B cell (primary cell): ENCODE measurements around the gene CTNNBL1. TPM values are rescaled to one million over a fixed set of nuclear protein-coding genes. Genes with fewer than 3 reads are reported as not detected.

Source experiments
- ATAC-seq: fragments of 200-7000 bp; cut with Tn5 transposase; one replicate; pipeline ENCODE4 v1.10.0; 2021; ENCODE audit warnings: low read depth, mild to moderate bottlenecking, moderate number of reproducible peaks, moderate library complexity
- CTCF ChIA-PET: fragments of 350-600 bp; sonication (Branson Sonifier 250); formaldehyde crosslinking; loops from one replicate; lab custom pipeline; 2021; ENCODE audit warnings: antibody characterized with exemption, inconsistent platforms; lab: Charles Lee
- POLR2A ChIA-PET: fragments of 350-600 bp; sonication (Branson Sonifier 250); formaldehyde crosslinking; loops from one replicate; lab custom pipeline; 2021; ENCODE audit warnings: antibody characterized with exemption; lab: Charles Lee
- DNase-seq: peaks from one replicate; pipeline ENCODE4 v3.0.0; 2013
- H2AFZ ChIP-seq: 2 replicates; pipeline ENCODE4 v1.6.1; 2012; ENCODE audit warnings: mild to moderate bottlenecking, low read depth, low read length; ENCODE audit not compliant: insufficient read depth, poor library complexity, severe bottlenecking
- H3K27ac ChIP-seq, 2 donors: 1 replicate in 1 of 2; 2 replicates in 1 of 2; pipeline ENCODE4 v1.5.1; 2012 to 2013; ENCODE audit warnings: low read length in 2 of 2, mild to moderate bottlenecking in 2 of 2, moderate library complexity in 1 of 2
- H3K27me3 ChIP-seq, 4 experiments: fragments of 200-600 bp in 1 of 4; sonication (generic) in 1 of 4; replicated peaks in 1 of 4; 1 replicate in 2 of 4; 2 replicates in 2 of 4; pipeline versions ENCODE4 v1.6.1 to v1.7.0; 2013 to 2016; ENCODE audit warnings: low read length in 3 of 4, mild to moderate bottlenecking in 2 of 4, mixed read lengths in 1 of 4, moderate library complexity in 1 of 4; ENCODE audit not compliant: insufficient read depth in 4 of 4, control insufficient read depth in 3 of 4; ENCODE audit errors: control extremely low read depth in 1 of 4
- H3K36me3 ChIP-seq, 2 experiments: replicated peaks in 1 of 2; 1 replicate in 1 of 2; 2 replicates in 1 of 2; pipeline versions ENCODE4 v1.6.1 to v1.7.1; 2013; ENCODE audit warnings: low read length in 1 of 2; ENCODE audit not compliant: insufficient read depth in 2 of 2, control insufficient read depth in 1 of 2; ENCODE audit errors: control extremely low read depth in 1 of 2, extremely low read depth in 1 of 2
- H3K4me1 ChIP-seq, 2 donors: fragments of 200-600 bp in 1 of 2; sonication (generic) in 1 of 2; 1 replicate in 1 of 2; 2 replicates in 1 of 2; pipeline versions ENCODE4 v1.5.1 to v1.6.1; 2013 to 2017; ENCODE audit warnings: low read length in 2 of 2; ENCODE audit not compliant: control insufficient read depth in 2 of 2, insufficient read depth in 2 of 2
- H3K4me2 ChIP-seq: replicated peaks from 2 replicates; pipeline ENCODE3; 2012; ENCODE audit warnings: mild to moderate bottlenecking, low read depth, low read length; ENCODE audit not compliant: poor library complexity, severe bottlenecking
- H3K4me3 ChIP-seq, 5 experiments: fragments of 200-600 bp in 1 of 5; sonication (generic) in 1 of 5; 1 replicate in 3 of 5; 2 replicates in 2 of 5; pipeline versions ENCODE4 v1.5.1 to v1.7.0; 2011 to 2016; ENCODE audit warnings: low read length in 4 of 5, mild to moderate bottlenecking in 4 of 5, low read depth in 2 of 5, control low read depth in 1 of 5, moderate library complexity in 1 of 5; ENCODE audit not compliant: insufficient read depth in 1 of 5; ENCODE audit errors: control extremely low read depth in 1 of 5, extremely low read depth in 1 of 5
- H3K79me2 ChIP-seq: fragments of 200-600 bp; sonication (generic); one replicate; pipeline ENCODE4 v1.6.0; 2016; ENCODE audit warnings: low read length; ENCODE audit not compliant: control insufficient read depth, insufficient read depth
- H3K9ac ChIP-seq: fragments of 200-600 bp; sonication (generic); 2 replicates; pipeline ENCODE4 v1.6.1; 2017; ENCODE audit warnings: mild to moderate bottlenecking, low read length, moderate library complexity
- H3K9me3 ChIP-seq, 3 donors: one replicate each; pipeline versions ENCODE4 v1.6.1 to v1.7.1; 2013; ENCODE audit warnings: low read length in 2 of 3; ENCODE audit not compliant: control insufficient read depth in 2 of 3, insufficient read depth in 1 of 3; ENCODE audit errors: control extremely low read depth in 1 of 3
- H4K20me1 ChIP-seq: 2 replicates; pipeline ENCODE4 v1.6.0; 2012; ENCODE audit warnings: mild to moderate bottlenecking, low read length; ENCODE audit not compliant: insufficient read depth, control insufficient read depth, poor library complexity, severe bottlenecking
- H3K27ac Mint-ChIP-seq: one replicate; pipeline ENCODE4 v1.8.0; 2021; ENCODE audit warnings: mixed read lengths
- H3K27me3 Mint-ChIP-seq: one replicate; pipeline ENCODE4 v1.8.0; 2021; ENCODE audit warnings: mixed read lengths
- H3K4me1 Mint-ChIP-seq: one replicate; pipeline ENCODE4 v1.8.0; 2021; ENCODE audit warnings: mixed read lengths
- H3K4me3 Mint-ChIP-seq: one replicate; pipeline ENCODE4 v1.8.0; 2021; ENCODE audit warnings: mixed read lengths
- H3K9me3 Mint-ChIP-seq: one replicate; pipeline ENCODE4 v1.8.0; 2022; ENCODE audit warnings: mixed read lengths; ENCODE audit not compliant: insufficient read depth
- CTCF ChIP-seq: fragments of 200-600 bp; IDR thresholded peaks from one replicate; pipeline ENCODE4 v1.8.0; 2022; ENCODE audit warnings: antibody characterized with exemption, mild to moderate bottlenecking
- EZH2 ChIP-seq: IDR thresholded peaks from 2 replicates; pipeline ENCODE4 v1.6.1; 2012; ENCODE audit warnings: borderline replicate concordance, low read depth, mild to moderate bottlenecking, moderate library complexity, low read length; ENCODE audit not compliant: insufficient read depth, poor library complexity, severe bottlenecking
- WGBS: methylation state at CpG from one replicate; pipeline ENCODE4 v1.1.5; 2013; ENCODE audit warnings: missing lambda C conversion rate; ENCODE audit not compliant: insufficient coverage; 5-methylcytosine and 5-hydroxymethylcytosine counted together
- intact Hi-C: fragments of 100-400 bp; cut with micrococcal nuclease; formaldehyde crosslinking; loops from one replicate; pipeline ENCODE4 v1.10.0; 2022
- polyA plus RNA-seq: library from polyadenylated mRNA; depleted of rRNA; stranded (reverse); fragments of >200 nt; gene quantifications from 2 replicates; pipeline ENCODE4 v1.2.3, GENCODE V29; 2012
- total RNA-seq, 2 donors: library from RNA; stranded (reverse); fragments of 120-200 nt in 1 of 2; gene quantifications; 1 replicate in 1 of 2; 2 replicates in 1 of 2; pipeline versions ENCODE4 v1.2.3 to v1.2.4, GENCODE V29; 2013 to 2022

CTNNBL1 gene
- total and polyA plus RNA-seq, 2 donors (not counting 1 experiment from before 2014, with no cell fraction given): 25.3 to 64.7 TPM

- intact Hi-C loops: no loop called here
- H3K9me3 Mint-ChIP-seq: no peaks in the 10 kb centered on the region
- TF ChIP-seq EZH2: no peak
- TF ChIP-seq CTCF: no peak
- H3K27ac Mint-ChIP-seq: no peak overlapping the region
- POLR2A ChIA-PET: no interaction called here
- H3K4me1 ChIP-seq: no peaks in the 10 kb centered on the region
- DNase-seq (no peak), ATAC-seq (no peak)
- H3K27ac ChIP-seq: no peak overlapping the region
- WGBS: no CpG with 5 or more reads among the region's 2 CpGs
- H4K20me1 ChIP-seq: peaks cover 73% of the 10 kb centered on the region
- H3K79me2 ChIP-seq: peaks cover 98% of the 10 kb centered on the region
- CTCF ChIA-PET: no interaction called here
- no peak overlapping the region for H2AFZ ChIP-seq
- no peaks in the 10 kb centered on the region for H3K9me3 ChIP-seq
- H3K9ac ChIP-seq: no peak overlapping the region
- no peak overlapping the region for H3K4me2 ChIP-seq
- H3K27me3 ChIP-seq: no peaks in the 10 kb centered on the region
- H3K27me3 Mint-ChIP-seq: no peaks in the 10 kb centered on the region
- H3K4me3 Mint-ChIP-seq: no peak overlapping the region
- peaks cover 0 to 4% of the 10 kb centered on the region in 2 experiments for H3K36me3 ChIP-seq
- H3K4me1 Mint-ChIP-seq: peaks cover 35% of the 10 kb centered on the region
- no peak overlapping the region for H3K4me3 ChIP-seq
Observed at GRCh38 chr20:37711001-37711400, 17.2 kb downstream of the CTNNBL1 start.

- Histone ChIP-seq H3K4me1 (no peaks in the 10 kb centered on the region), H3K79me2 (peaks cover 98% of the 10 kb centered on the region), H3K36me3 (peaks cover 0 to 9% of the 10 kb centered on the region in 2 experiments), H3K4me3 (no peak overlapping the region), H3K27ac (no peak overlapping the region), H3K27me3 (no peaks in the 10 kb centered on the region), H2AFZ (no peak overlapping the region), H3K4me2 (no peak overlapping the region), H3K9me3 (no peaks in the 10 kb centered on the region), H3K9ac (no peak overlapping the region), H4K20me1 (peaks cover 79% of the 10 kb centered on the region)
- no peak overlapping the region for H3K27ac Mint-ChIP-seq
- peaks cover 34% of the 10 kb centered on the region for H3K4me1 Mint-ChIP-seq
- no peak overlapping the region for H3K4me3 Mint-ChIP-seq
- ATAC-seq (no peak), DNase-seq (no peak)
- intact Hi-C loops: no loop called here
- 86% methylated on average over 7 of the region's 9 CpGs for WGBS
- no peak for TF ChIP-seq CTCF
- no peak for TF ChIP-seq EZH2
- H3K9me3 Mint-ChIP-seq: no peaks in the 10 kb centered on the region
- CTCF ChIA-PET: no interaction called here
- POLR2A ChIA-PET: no interaction called here
- no peaks in the 10 kb centered on the region for H3K27me3 Mint-ChIP-seq
Observed at GRCh38 chr20:37711994-37712964, 18.4 kb downstream of the CTNNBL1 start.
